Measurements from ENCODE around the gene BAD. TPM values are rescaled to one million over a fixed set of nuclear protein-coding genes. Genes with fewer than 3 reads are reported as not detected.

BAD gene
- total and polyA plus RNA-seq, 4 experiments from 2014 or later: 23.1 to 70.1 (median 37.2) TPM

DNA sequence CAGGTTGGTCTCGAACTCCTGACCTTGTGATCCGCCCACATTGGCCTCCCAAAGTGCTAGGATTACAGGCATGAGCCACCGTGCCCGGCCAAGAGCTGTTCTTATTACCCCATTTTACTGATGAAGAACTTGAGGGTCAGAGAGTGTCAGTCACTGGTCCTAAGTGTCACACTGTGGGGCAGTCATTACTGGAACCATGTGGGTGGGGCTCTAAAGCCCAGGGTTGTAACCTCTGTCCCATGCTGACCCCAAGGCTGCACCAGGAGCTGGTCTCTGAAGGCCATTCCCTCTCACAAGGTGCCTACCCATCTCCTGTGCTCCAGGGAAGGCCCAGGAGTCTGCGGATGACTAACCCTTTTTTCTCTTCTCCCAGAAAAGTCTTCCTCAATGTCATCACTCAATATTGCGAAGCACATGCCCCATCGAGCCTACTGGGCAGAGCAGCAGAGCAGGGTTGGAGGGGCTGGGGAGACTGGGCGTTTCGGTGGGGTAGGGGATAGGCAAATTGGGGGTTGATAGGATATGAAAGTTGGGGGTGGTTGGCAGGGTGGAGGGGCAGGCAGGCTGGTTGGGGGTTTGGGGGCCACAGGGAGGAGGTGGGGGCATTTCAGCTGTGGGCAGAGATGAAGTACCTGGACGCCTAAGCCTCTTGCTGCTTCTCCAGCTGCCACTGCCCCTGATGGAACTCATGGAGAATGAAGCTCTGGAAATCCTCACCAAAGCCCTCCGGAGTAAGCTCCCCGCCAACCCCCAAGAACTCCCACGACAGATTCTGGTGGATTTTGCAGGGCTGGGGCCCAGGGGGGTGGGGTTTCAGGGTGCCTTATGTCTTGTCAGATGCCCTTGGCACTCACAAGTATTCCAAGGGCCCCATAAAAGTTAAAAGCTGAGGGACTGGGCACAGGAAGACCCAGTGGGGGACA is 18.9 kb upstream of the BAD start:
- peak in 1 of 5 donors; percentile 34 for DNase-seq
- POLR2A ChIA-PET (ENCODE audit: partially characterized antibody): interaction anchor here (0.7 to 8.6 kb wide), 16 partner anchors 14 to 1462 kb away, joined by 3 to 192 read pairs (median 16); partner anchors contain the start of genes BAD, COX8A, FERMT3 and FKBP2
- H3K27me3 Mint-ChIP-seq: peaks cover 11 to 12% of the 10 kb centered on the region in 2 donors
- CTCF ChIA-PET (ENCODE audit: partially characterized antibody): interaction anchor here (0.7 to 7.8 kb wide), 27 partner anchors 8 to 302 kb away, joined by 3 to 367 read pairs (median 5); partner anchors contain the start of genes BAD, FERMT3, FKBP2 and GPR137
- Histone ChIP-seq H3K4me1 (ENCODE audit: insufficient read depth, low read length) (peaks cover 47% of the 10 kb centered on the region), H3K9me3 (ENCODE audit: control insufficient read depth in 1 of 2, low read length in 2 of 2) (no peaks in the 10 kb centered on the region), H3K27ac (ENCODE audit: low read depth, low read length) (peak overlapping the region; percentile 90), H3K27me3 (ENCODE audit: insufficient read depth, low read length) (peaks cover 21% of the 10 kb centered on the region), H3K4me3 (ENCODE audit: low read length in 2 of 2) (peak overlapping the region in 1 of 2 donors; percentile 64), H3K36me3 (ENCODE audit: insufficient read depth, low read length) (no peaks in the 10 kb centered on the region)
- peaks cover 20 to 49% (median 34%) of the 10 kb centered on the region in 4 donors for H3K4me1 Mint-ChIP-seq
- no peaks in the 10 kb centered on the region for H3K9me3 Mint-ChIP-seq
- H3K4me3 Mint-ChIP-seq: peak overlapping the region in 3 of 8 donors; percentile 13 to 95 (median 94)
- H3K36me3 Mint-ChIP-seq: peaks cover 0 to 11% of the 10 kb centered on the region in 2 donors
- H3K27ac Mint-ChIP-seq: peak overlapping the region in 4 of 7 donors; percentile 4 to 98 (median 50)
- intact Hi-C loops (cut with micrococcal nuclease): loop anchor here (1.0 to 10.0 kb wide), 5 partner anchors 18 to 465 kb away; partner anchors contain the start of genes DNAJC4, GPR137 and MARK2

GRCh38 chr11:64299847-64300648 is 15.6 kb upstream of the BAD start, which contains the start of gene CATSPERZ:
Gene CATSPERZ (plus strand): TSS chr11:64300358. CDS start chr11:64300411, 53 bp downstream.
- Mint-ChIP-seq H3K27me3 (peaks cover 38% of the 10 kb centered on the region in 2 donors), H3K27ac (peak within 1 kb of the TSS; percentile 62 to 89 (median 83)), H3K4me1 (peaks cover 16 to 44% (median 25%) of the 10 kb centered on the region in 4 donors), H3K4me3 (peak within 1 kb of the TSS; percentile 70 to 92 (median 78)), H3K9me3 (no peaks in the 10 kb centered on the region), H3K36me3 (peaks cover 0 to 2% of the 10 kb centered on the region in 2 donors)
- DNase-seq: peak in 4 of 5 donors; percentile 24 to 57 (median 34)
- no peak within 1 kb of the TSS for H3K27ac ChIP-seq (ENCODE audit: low read depth, low read length)
- H3K27me3 ChIP-seq (ENCODE audit: insufficient read depth, low read length): peaks cover 43% of the 10 kb centered on the region
- peak within 1 kb of the TSS; percentile 29 to 49 for H3K4me3 ChIP-seq (ENCODE audit: low read length in 2 of 2)
- H3K36me3 ChIP-seq (ENCODE audit: insufficient read depth, low read length): no peaks in the 10 kb centered on the region
- ChIA-PET CTCF (ENCODE audit: partially characterized antibody) (interaction anchor here (0.7 to 6.8 kb wide), 28 partner anchors 8 to 416 kb away, joined by 3 to 367 read pairs (median 7); partner anchors contain the start of genes BAD, FERMT3, FKBP2 and GPR137), POLR2A (ENCODE audit: partially characterized antibody) (interaction anchor here (0.6 to 8.6 kb wide), 12 partner anchors 14 to 299 kb away, joined by 3 to 192 read pairs (median 6); partner anchors contain the start of genes BAD, FERMT3, FKBP2 and GPR137)
- intact Hi-C loops (cut with micrococcal nuclease): loop anchor here (10.0 kb wide), 1 partner anchor 295 kb away; no protein-coding TSS in a partner anchor
- H3K4me1 ChIP-seq (ENCODE audit: insufficient read depth, low read length): peaks cover 37% of the 10 kb centered on the region
- no peaks in the 10 kb centered on the region for H3K9me3 ChIP-seq (ENCODE audit: control insufficient read depth in 1 of 2, low read length in 2 of 2)

- Histone ChIP-seq H3K27me3 (ENCODE audit: insufficient read depth, low read length) (peaks cover 51% of the 10 kb centered on the region), H3K9me3 (ENCODE audit: control insufficient read depth in 1 of 2, low read length in 2 of 2) (no peaks in the 10 kb centered on the region), H3K27ac (ENCODE audit: low read depth, low read length) (no peak overlapping the region), H3K36me3 (ENCODE audit: insufficient read depth, low read length) (no peaks in the 10 kb centered on the region), H3K4me1 (ENCODE audit: insufficient read depth, low read length) (peaks cover 34% of the 10 kb centered on the region), H3K4me3 (ENCODE audit: low read length in 2 of 2) (peak overlapping the region in 1 of 2 donors; percentile 1)
- peaks cover 41 to 43% of the 10 kb centered on the region in 2 donors for H3K27me3 Mint-ChIP-seq
- H3K4me1 Mint-ChIP-seq: peaks cover 14 to 37% (median 23%) of the 10 kb centered on the region in 4 donors
- peak overlapping the region in 7 of 8 donors; percentile 70 to 90 (median 74) for H3K4me3 Mint-ChIP-seq
- no peaks in the 10 kb centered on the region for H3K36me3 Mint-ChIP-seq
- ChIA-PET POLR2A (ENCODE audit: partially characterized antibody) (interaction anchor here (0.7 kb wide), 1 partner anchor 28 kb away, joined by 3 read pairs; no protein-coding TSS in a partner anchor), CTCF (ENCODE audit: partially characterized antibody) (interaction anchor here (0.8 to 1.2 kb wide), 2 partner anchors 30 to 95 kb away, joined by 3 to 5 read pairs; no protein-coding TSS in a partner anchor)
- H3K9me3 Mint-ChIP-seq: no peaks in the 10 kb centered on the region
- peak overlapping the region in 4 of 7 donors; percentile 47 to 83 (median 57) for H3K27ac Mint-ChIP-seq
- DNase-seq: no peak
- intact Hi-C loops (cut with micrococcal nuclease): no loop called here
Observed at GRCh38 chr11:64298966-64299846, 14.7 kb upstream of the BAD start.

GRCh38 chr11:64297699-64298358 is 13.4 kb upstream of the BAD start:
- Mint-ChIP-seq H3K27me3 (peaks cover 49 to 50% of the 10 kb centered on the region in 2 donors), H3K9me3 (no peaks in the 10 kb centered on the region), H3K4me1 (peaks cover 13 to 34% (median 20%) of the 10 kb centered on the region in 4 donors), H3K4me3 (peak overlapping the region in 3 of 8 donors; percentile 10 to 34 (median 30)), H3K27ac (peak overlapping the region in 3 of 7 donors; percentile 5 to 57 (median 16)), H3K36me3 (no peaks in the 10 kb centered on the region)
- intact Hi-C loops (cut with micrococcal nuclease): no loop called here
- peaks cover 26% of the 10 kb centered on the region for H3K4me1 ChIP-seq (ENCODE audit: insufficient read depth, low read length)
- no peaks in the 10 kb centered on the region for H3K9me3 ChIP-seq (ENCODE audit: control insufficient read depth in 1 of 2, low read length in 2 of 2)
- H3K4me3 ChIP-seq (ENCODE audit: low read length in 2 of 2): no peak overlapping the region
- H3K27me3 ChIP-seq (ENCODE audit: insufficient read depth, low read length): peaks cover 59% of the 10 kb centered on the region
- ChIA-PET CTCF (ENCODE audit: partially characterized antibody) (interaction anchor here (1.0 to 1.2 kb wide), 2 partner anchors 48 to 93 kb away, joined by 3 to 5 read pairs; no protein-coding TSS in a partner anchor), POLR2A (ENCODE audit: partially characterized antibody) (interaction anchor here (2.5 kb wide), 1 partner anchor 92 kb away, joined by 8 read pairs; the partner anchor contains the start of gene FERMT3)
- DNase-seq: no peak
- no peaks in the 10 kb centered on the region for H3K36me3 ChIP-seq (ENCODE audit: insufficient read depth, low read length)
- H3K27ac ChIP-seq (ENCODE audit: low read depth, low read length): no peak overlapping the region

DNA sequence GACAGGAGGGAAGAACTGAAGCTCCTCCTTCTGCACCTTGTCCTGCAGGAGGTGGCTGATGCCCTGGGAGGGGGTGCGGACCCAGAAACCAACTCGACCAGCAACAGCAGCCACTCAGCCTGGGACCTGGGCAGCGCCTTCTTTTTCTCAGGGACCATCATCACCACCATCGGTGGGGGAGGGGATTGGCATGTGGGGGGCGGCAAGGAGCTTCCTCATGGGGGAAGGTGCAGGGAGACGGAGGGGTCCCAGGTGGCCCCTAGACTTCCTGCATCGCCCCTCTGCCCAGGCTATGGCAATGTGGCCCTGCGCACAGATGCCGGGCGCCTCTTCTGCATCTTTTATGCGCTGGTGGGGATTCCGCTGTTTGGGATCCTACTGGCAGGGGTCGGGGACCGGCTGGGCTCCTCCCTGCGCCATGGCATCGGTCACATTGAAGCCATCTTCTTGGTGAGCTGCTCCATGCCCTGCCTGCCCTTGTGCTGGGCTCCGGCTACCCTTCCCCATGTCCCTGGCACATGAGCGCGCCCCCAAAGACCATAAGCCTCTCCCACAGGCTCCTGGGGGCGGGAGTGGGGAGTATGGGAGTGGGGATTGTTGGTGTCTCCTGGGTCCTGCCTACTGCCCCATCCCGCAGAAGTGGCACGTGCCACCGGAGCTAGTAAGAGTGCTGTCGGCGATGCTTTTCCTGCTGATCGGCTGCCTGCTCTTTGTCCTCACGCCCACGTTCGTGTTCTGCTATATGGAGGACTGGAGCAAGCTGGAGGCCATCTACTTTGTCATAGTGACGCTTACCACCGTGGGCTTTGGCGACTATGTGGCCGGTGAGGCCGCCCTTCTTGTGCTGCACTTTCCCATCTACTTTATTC is 12.6 kb upstream of the BAD start:
- intact Hi-C loops (cut with micrococcal nuclease): no loop called here
- ChIA-PET CTCF (ENCODE audit: partially characterized antibody) (interaction anchor here (0.5 to 1.2 kb wide), 3 partner anchors 47 to 688 kb away, joined by 3 to 5 read pairs (median 3); no protein-coding TSS in a partner anchor), POLR2A (ENCODE audit: partially characterized antibody) (interaction anchor here (2.5 to 2.6 kb wide), 2 partner anchors 13 to 92 kb away, joined by 6 to 8 read pairs; partner anchors contain the start of genes BAD and FERMT3)
- Mint-ChIP-seq H3K27me3 (peaks cover 51 to 52% of the 10 kb centered on the region in 2 donors), H3K27ac (no peak overlapping the region), H3K4me3 (peak overlapping the region in 1 of 8 donors; percentile 10), H3K36me3 (no peaks in the 10 kb centered on the region), H3K4me1 (peaks cover 13 to 34% (median 20%) of the 10 kb centered on the region in 4 donors), H3K9me3 (no peaks in the 10 kb centered on the region)
- Histone ChIP-seq H3K9me3 (ENCODE audit: control insufficient read depth in 1 of 2, low read length in 2 of 2) (no peaks in the 10 kb centered on the region), H3K4me3 (ENCODE audit: low read length in 2 of 2) (no peak overlapping the region), H3K27me3 (ENCODE audit: insufficient read depth, low read length) (peaks cover 63% of the 10 kb centered on the region), H3K27ac (ENCODE audit: low read depth, low read length) (no peak overlapping the region), H3K4me1 (ENCODE audit: insufficient read depth, low read length) (peaks cover 33% of the 10 kb centered on the region), H3K36me3 (ENCODE audit: insufficient read depth, low read length) (no peaks in the 10 kb centered on the region)
- DNase-seq: no peak

All from CD4-positive, alpha-beta memory T cell (primary cell).